ENCODE measurements around the gene BICRA. TPM values are rescaled to one million over a fixed set of nuclear protein-coding genes. Genes with fewer than 3 reads are reported as not detected.

Gene BICRA
- total and polyA plus RNA-seq, 9 of the 15 experiments (the other 6 are each of a cell fraction or from before 2014, with no cell fraction given), result 0.01 to 8.8 (median 1.2) TPM

DNA sequence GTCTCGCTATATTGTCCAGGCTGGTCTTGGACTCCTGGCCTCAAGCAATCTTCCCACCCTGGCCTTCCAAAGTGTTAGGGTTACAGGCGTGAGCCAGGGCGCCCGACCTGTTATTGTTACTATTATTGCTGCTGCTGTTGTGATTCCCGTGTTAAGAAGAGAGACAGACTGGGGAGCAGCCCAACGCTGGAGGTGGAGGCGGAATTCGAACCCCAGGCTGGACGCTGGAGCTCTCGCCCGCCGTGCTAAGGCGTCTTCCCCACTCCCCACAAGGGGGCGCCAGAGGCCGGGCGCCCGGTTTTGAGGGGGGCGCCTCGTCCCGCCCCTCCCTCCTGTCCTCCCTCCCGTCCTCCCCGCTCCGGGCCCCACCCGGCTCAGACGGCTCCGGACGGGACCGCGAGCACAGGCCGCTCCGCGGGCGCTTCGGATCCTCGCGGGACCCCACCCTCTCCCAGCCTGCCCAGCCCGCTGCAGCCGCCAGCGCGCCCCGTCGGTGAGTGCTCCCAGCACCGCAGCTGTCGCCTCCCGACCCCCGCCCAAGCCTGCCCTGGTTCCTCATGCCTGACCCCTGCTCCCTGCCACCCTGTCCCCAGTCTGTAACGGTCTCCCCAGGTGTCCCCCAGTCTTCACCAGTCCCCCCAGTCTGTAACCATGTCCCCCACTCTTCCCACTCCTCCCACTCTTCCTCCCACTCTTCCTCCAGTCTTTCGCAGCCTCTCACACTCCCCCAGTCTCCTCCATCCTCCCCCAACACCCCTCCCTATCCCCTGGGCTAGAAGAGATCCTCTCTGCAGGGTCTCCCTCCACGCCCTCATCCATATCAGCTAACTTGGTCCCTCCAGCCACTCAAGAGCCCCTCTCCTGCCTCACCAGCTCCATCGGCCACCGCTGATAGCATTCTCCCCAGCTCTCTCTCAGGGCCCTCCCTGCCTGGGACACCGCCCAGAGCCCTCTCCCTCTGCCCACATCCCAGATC lies 104.4 kb downstream of the BICRA start, which contains the start of gene EHD2 (continued):
- TF ChIP-seq YY1 (IDR thresholded peaks at IDR 0.05; ENCODE audit: borderline replicate concordance in 1 of 3, control insufficient read depth in 1 of 3, extremely low read depth in 1 of 3, insufficient read depth in 3 of 3, insufficient read length in 1 of 3, insufficient replicate concordance in 2 of 3, low read depth in 1 of 3, low read length in 2 of 3), result no peak
- no peak for TF ChIP-seq ZC3H8 (IDR thresholded peaks at IDR 0.05)
- no peak for TF ChIP-seq FOXA3 (CRISPR knock-in tag; conservative IDR thresholded peaks at IDR 0.05 in 1 of 2, IDR thresholded peaks at IDR 0.05 in 1 of 2)
- TF ChIP-seq, protein P1, sequence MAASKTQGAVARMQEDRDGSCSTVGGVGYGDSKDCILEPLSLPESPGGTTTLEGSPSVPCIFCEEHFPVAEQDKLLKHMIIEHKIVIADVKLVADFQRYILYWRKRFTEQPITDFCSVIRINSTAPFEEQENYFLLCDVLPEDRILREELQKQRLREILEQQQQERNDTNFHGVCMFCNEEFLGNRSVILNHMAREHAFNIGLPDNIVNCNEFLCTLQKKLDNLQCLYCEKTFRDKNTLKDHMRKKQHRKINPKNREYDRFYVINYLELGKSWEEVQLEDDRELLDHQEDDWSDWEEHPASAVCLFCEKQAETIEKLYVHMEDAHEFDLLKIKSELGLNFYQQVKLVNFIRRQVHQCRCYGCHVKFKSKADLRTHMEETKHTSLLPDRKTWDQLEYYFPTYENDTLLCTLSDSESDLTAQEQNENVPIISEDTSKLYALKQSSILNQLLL (CRISPR knock-in tag; IDR thresholded peaks at IDR 0.05; ENCODE audit: borderline replicate concordance), result no peak
- no peak for TF ChIP-seq HMG20B (CRISPR knock-in tag; IDR thresholded peaks at IDR 0.05)
- TF ChIP-seq, protein P2, sequence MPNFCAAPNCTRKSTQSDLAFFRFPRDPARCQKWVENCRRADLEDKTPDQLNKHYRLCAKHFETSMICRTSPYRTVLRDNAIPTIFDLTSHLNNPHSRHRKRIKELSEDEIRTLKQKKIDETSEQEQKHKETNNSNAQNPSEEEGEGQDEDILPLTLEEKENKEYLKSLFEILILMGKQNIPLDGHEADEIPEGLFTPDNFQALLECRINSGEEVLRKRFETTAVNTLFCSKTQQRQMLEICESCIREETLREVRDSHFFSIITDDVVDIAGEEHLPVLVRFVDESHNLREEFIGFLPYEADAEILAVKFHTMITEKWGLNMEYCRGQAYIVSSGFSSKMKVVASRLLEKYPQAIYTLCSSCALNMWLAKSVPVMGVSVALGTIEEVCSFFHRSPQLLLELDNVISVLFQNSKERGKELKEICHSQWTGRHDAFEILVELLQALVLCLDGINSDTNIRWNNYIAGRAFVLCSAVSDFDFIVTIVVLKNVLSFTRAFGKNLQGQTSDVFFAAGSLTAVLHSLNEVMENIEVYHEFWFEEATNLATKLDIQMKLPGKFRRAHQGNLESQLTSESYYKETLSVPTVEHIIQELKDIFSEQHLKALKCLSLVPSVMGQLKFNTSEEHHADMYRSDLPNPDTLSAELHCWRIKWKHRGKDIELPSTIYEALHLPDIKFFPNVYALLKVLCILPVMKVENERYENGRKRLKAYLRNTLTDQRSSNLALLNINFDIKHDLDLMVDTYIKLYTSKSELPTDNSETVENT (CRISPR knock-in tag; IDR thresholded peaks at IDR 0.05), result no peak
- TF ChIP-seq, protein P3, sequence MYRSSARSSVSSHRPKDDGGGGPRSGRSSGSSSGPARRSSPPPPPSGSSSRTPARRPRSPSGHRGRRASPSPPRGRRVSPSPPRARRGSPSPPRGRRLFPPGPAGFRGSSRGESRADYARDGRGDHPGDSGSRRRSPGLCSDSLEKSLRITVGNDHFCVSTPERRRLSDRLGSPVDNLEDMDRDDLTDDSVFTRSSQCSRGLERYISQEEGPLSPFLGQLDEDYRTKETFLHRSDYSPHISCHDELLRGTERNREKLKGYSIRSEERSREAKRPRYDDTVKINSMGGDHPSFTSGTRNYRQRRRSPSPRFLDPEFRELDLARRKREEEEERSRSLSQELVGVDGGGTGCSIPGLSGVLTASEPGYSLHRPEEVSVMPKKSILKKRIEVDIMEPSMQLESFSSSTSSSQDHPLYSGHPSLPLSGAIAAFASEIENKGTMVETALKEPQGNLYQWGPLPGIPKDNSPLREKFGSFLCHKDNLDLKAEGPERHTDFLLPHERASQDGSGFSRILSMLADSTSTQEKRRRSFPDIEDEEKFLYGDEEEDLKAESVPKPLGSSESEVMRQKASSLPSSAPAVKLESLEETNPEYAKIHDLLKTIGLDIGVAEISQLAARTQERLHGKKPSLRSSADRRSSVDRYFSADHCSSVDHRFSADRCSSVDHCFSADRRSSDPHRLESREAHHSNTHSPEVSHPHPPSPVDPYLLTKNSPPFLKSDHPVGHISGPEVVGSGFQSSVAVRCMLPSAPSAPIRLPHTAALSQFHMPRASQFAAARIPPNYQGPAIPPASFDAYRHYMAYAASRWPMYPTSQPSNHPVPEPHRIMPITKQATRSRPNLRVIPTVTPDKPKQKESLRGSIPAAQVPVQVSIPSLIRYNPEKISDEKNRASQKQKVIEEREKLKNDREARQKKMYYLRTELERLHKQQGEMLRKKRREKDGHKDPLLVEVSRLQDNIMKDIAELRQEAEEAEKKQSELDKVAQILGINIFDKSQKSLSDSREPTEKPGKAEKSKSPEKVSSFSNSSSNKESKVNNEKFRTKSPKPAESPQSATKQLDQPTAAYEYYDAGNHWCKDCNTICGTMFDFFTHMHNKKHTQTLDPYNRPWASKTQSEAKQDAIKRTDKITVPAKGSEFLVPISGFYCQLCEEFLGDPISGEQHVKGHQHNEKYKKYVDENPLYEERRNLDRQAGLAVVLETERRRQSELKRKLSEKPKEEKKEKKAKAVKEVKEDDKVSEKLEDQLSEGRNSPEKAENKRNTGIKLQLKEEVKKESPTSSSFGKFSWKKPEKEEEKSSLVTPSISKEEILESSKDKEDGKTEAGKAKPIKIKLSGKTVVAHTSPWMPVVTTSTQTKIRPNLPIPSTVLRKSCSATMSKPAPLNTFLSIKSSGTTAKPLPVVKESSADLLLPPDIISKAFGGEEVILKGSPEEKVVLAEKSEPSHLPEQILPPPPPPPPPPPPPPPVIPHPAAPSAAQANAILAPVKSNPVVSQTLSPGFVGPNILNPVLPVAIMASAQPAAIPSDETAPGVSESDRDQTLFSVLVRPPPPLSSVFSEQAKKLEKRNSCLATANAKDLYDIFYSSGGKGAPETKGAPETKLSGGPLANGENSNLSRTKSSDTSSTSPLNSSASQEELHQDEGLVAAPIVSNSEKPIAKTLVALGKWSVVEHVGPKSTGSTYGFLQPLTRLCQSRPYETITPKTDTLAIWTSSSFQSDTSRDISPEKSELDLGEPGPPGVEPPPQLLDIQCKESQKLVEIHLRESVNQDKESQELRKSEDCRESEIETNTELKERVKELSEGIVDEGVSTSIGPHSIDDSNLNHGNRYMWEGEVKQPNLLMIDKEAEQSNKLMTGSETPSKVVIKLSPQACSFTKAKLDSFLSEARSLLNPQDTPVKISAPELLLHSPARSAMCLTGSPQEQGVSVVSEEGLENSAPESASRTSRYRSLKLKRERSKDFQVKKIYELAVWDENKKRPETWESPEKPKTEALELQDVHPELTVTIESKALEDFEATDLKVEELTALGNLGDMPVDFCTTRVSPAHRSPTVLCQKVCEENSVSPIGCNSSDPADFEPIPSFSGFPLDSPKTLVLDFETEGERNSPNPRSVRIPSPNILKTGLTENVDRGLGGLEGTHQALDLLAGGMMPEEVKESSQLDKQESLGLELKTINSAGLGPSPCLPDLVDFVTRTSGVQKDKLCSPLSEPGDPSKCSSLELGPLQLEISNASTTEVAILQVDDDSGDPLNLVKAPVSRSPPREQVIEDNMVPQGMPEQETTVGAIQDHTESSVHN (IDR thresholded peaks at IDR 0.05; ENCODE audit: borderline replicate concordance in 1 of 2, low read depth in 1 of 2), result no peak
- TF ChIP-seq PCBP1 (IDR thresholded peaks at IDR 0.05; ENCODE audit: low read depth, low read length, poor library complexity, severe bottlenecking), result peak; percentile 86
- no peak for TF ChIP-seq ZNF696 (CRISPR knock-in tag; conservative IDR thresholded peaks at IDR 0.05)
- peak; percentile 61 for TF ChIP-seq HMGN3 (IDR thresholded peaks at IDR 0.05; ENCODE audit: borderline replicate concordance, extremely low read depth, insufficient read length, low read depth, low read length)
- no peak for TF ChIP-seq CREM (IDR thresholded peaks at IDR 0.05; ENCODE audit: low read depth)
- no peak for TF ChIP-seq HEY1 (CRISPR knock-in tag; IDR thresholded peaks at IDR 0.05; ENCODE audit: borderline replicate concordance)
- TF ChIP-seq RNF2 (IDR thresholded peaks at IDR 0.05), result no peak

Data from K562 (cell line).